ENCODE results near the gene ANKH.

The ANKH gene

GRCh38 chr5:14678773-14679334 is 192.7 kb downstream of the ANKH start:
- DNase-seq: no peak

- peak; percentile 49 to 60 for DNase-seq
Measured at GRCh38 chr5:14676320-14676719, 195.3 kb downstream of the ANKH start.

GRCh38 chr5:14675865-14676300 is 195.7 kb downstream of the ANKH start:
- DNase-seq: peak; percentile 65 to 73

- no peak for DNase-seq
Measured at GRCh38 chr5:14674983-14675854, 196.4 kb downstream of the ANKH start.

- DNase-seq: no peak
Measured at GRCh38 chr5:14673443-14673842, 198.1 kb downstream of the ANKH start.

- DNase-seq: no peak
Measured at GRCh38 chr5:14672484-14673394, 198.8 kb downstream of the ANKH start.

GRCh38 chr5:14672082-14672481 is 199.5 kb downstream of the ANKH start:
- DNase-seq: no peak

GRCh38 chr5:14671414-14671813 is 200.2 kb downstream of the ANKH start:
- no peak for DNase-seq

GRCh38 chr5:14669975-14670374 is 201.6 kb downstream of the ANKH start:
- no peak for DNase-seq

GRCh38 chr5:14669415-14669814 is 202.2 kb downstream of the ANKH start:
- no peak for DNase-seq

GRCh38 chr5:14668181-14668591 is 203.4 kb downstream of the ANKH start:
- DNase-seq: no peak

GRCh38 chr5:14667770-14668169 is 203.8 kb downstream of the ANKH start:
- no peak for DNase-seq

- no peak for DNase-seq
Measured at GRCh38 chr5:14667290-14667689, 204.3 kb downstream of the ANKH start.

- no peak for DNase-seq
Measured at GRCh38 chr5:14666357-14666756, 205.2 kb downstream of the ANKH start.

- peak; percentile 12 to 23 for DNase-seq
Measured at GRCh38 chr5:14665949-14666348, 205.6 kb downstream of the ANKH start.

GRCh38 chr5:14665101-14665822 is 206.3 kb downstream of the ANKH start:
- peak in 1 of 2 experiments; percentile 8 for DNase-seq

GRCh38 chr5:14664270-14665100 is 207.1 kb downstream of the ANKH start, which contains the start of gene OTULIN:
TSS of gene OTULIN (plus strand) at chr5:14664718. CDS start at chr5:14664826, 108 bp downstream.
- peak; percentile 83 to 85 for DNase-seq

- no peak for DNase-seq
Measured at GRCh38 chr5:14663734-14664269, 207.8 kb downstream of the ANKH start.

GRCh38 chr5:14662721-14663260 is 208.8 kb downstream of the ANKH start:
- DNase-seq: no peak

GRCh38 chr5:14660833-14661232 is 210.7 kb downstream of the ANKH start:
- no peak for DNase-seq
